Lower leg skin (tissue), 4 donors: ENCODE data around the gene FOSL1. TPM values are rescaled to one million over a fixed set of nuclear protein-coding genes. Genes with fewer than 3 reads are reported as not detected.

Experiments
- DNase-seq, 2 donors: peaks; one replicate each; pipeline ENCODE4 v3.0.0-alpha.2; 2019; ENCODE audit warnings: low spot score in 2 of 2
- H3K4me3 ChIP-seq: fragments of 200-600 bp; sonication (generic); 2 replicates; pipeline ENCODE4 v1.5.1; 2017; ENCODE audit warnings: mild to moderate bottlenecking, low read depth; ENCODE audit not compliant: poor library complexity, severe bottlenecking
- POLR2A ChIP-seq, 2 donors: fragments of 450-650 bp; IDR thresholded peaks; one replicate each; pipeline ENCODE4 v1.6.1; 2016 to 2017; ENCODE audit warnings: antibody characterized with exemption in 2 of 2, mild to moderate bottlenecking in 1 of 2, moderate library complexity in 1 of 2
- WGBS, 2 donors: methylation state at CpG; one replicate each; pipeline ENCODE4 v1.1.5; 2018; 5-methylcytosine and 5-hydroxymethylcytosine counted together
- intact Hi-C: fragments of 100-400 bp; cut with DNase I; formaldehyde crosslinking; loops from one replicate; pipeline ENCODE4 v1.15.0; 2023; ENCODE audit warnings: low total_unique reads
- total RNA-seq, 4 donors: library from RNA; depleted of rRNA; stranded (reverse); fragments of >200 nt; gene quantifications; one replicate each; pipeline ENCODE4 v1.1.0, GENCODE V29; 2016
- TF ChIP-seq, protein P1 (sequence below), 3 donors: fragments of 450-650 bp; IDR thresholded peaks; one replicate each; pipeline ENCODE4 v1.5.1; 2016; ENCODE audit warnings: antibody characterized with exemption in 3 of 3, mild to moderate bottlenecking in 3 of 3, moderate library complexity in 2 of 3

The FOSL1 gene
- total RNA-seq, 4 donors from 2014 or later = 2.4 to 7.5 (median 5.3) TPM

DNA sequence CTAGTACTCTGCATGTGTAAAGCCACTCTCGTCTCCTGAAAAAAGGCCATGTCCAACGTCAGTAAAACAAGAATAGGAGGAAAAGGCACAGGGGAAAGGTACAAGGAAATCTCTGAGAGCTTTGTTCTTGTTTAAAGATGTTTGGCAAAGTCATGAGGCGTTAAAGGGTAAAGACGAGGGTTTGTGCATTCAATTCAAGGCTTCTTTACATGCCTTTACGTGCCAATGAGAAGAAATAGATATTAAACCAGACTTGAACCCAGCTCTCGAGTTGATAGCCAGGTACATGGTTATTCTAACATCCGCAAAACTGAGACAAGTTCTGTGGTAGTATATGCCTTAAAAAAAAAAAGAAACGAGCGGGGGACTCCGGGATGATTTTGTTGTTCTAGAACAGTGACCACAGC, 41.5 kb downstream of the FOSL1 start:
- DNase-seq = no peak
- intact Hi-C loops = no loop called here
- H3K4me3 ChIP-seq = no peak overlapping the region
- TF ChIP-seq, protein P1, sequence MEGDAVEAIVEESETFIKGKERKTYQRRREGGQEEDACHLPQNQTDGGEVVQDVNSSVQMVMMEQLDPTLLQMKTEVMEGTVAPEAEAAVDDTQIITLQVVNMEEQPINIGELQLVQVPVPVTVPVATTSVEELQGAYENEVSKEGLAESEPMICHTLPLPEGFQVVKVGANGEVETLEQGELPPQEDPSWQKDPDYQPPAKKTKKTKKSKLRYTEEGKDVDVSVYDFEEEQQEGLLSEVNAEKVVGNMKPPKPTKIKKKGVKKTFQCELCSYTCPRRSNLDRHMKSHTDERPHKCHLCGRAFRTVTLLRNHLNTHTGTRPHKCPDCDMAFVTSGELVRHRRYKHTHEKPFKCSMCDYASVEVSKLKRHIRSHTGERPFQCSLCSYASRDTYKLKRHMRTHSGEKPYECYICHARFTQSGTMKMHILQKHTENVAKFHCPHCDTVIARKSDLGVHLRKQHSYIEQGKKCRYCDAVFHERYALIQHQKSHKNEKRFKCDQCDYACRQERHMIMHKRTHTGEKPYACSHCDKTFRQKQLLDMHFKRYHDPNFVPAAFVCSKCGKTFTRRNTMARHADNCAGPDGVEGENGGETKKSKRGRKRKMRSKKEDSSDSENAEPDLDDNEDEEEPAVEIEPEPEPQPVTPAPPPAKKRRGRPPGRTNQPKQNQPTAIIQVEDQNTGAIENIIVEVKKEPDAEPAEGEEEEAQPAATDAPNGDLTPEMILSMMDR (IDR thresholded peaks at IDR 0.05) = no peak
- TF ChIP-seq POLR2A (IDR thresholded peaks at IDR 0.05) = no peak
- WGBS, 2 donors = 0 to 1% methylated on average over 10 of the region's 10 CpGs

DNA sequence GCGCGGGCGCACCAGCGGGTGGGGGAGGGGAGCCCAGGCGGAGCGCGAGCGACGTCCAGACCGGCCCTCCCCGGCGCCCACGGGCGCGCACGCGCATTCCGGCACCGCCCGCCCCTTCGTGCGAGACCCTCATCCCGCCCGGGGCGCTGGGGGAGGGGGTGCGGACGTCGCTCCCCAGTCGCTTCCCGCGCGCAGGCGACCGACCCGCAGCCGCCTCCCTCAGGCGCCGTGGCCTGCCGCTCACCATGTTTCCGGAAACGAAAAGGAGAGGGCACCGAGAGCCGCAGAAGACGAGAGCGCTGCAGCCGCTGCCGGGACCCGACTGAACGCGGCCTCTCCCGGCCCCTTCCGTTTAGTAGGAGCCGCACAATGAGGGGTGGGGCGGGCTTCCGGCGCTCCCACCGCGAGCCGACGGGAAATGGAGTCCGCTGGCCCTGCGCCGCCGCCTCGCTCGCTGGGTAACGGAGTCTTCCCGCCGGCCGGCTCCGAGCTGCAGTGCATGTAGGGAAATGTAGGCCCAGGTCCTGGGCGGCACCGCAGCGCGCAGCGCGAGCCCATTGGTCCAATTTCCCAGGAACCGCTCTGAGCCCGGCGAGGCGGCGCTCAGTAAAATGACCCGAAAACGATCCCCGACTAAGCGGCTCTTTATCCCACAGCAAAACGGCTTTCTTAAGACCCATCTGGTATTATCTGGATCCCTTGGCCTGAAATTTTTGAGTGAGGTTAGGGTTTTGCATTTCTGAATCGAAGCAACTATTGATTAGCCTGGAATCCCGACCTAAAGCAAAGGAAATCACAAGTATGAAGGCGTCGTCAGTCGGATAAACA, 42.1 kb downstream of the FOSL1 start, which contains the start of gene CFL1:
CFL1 (minus strand) TSS at position 328 of the 828 bp plus-strand sequence; CDS start at position 247, 81 bp downstream.
- 0% methylated on average over 48 to 50 of the region's 92 CpGs for WGBS, 2 donors
- TF ChIP-seq, protein P1 (IDR thresholded peaks at IDR 0.05) = no peak
- peak in 1 of 2 donors; percentile 76 for TF ChIP-seq POLR2A (IDR thresholded peaks at IDR 0.05)
- peak within 1 kb of the TSS; percentile 94 for H3K4me3 ChIP-seq
- intact Hi-C loops = no loop called here
- peak; percentile 97 to 100 for DNase-seq

DNA sequence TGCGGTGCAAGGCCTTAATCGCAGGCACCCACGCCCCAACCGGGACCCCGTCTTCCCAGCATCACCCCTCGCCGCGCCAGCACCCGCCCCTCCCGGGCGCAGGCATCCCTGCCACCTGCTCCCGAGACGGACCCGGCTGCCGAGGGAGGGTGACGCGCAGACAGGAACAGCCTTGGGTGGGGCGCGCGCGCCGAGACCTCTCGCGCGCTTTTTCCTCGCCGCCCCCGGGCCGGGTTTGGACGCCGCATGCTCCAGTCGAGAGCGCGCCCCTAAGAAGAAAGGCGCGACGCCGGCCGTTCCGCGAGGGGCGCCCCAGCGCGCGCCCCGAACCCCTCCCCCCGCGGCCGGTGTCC, 42.7 kb downstream of the FOSL1 start:
- peak overlapping the region; percentile 94 for H3K4me3 ChIP-seq
- no peak for TF ChIP-seq POLR2A (IDR thresholded peaks at IDR 0.05)
- TF ChIP-seq, protein P1 (IDR thresholded peaks at IDR 0.05) = no peak
- peak in 1 of 2 donors; percentile 93 for DNase-seq
- WGBS, 2 donors = 0 to 1% methylated on average over 13 to 32 of the region's 49 CpGs
- intact Hi-C loops = no loop called here

DNA sequence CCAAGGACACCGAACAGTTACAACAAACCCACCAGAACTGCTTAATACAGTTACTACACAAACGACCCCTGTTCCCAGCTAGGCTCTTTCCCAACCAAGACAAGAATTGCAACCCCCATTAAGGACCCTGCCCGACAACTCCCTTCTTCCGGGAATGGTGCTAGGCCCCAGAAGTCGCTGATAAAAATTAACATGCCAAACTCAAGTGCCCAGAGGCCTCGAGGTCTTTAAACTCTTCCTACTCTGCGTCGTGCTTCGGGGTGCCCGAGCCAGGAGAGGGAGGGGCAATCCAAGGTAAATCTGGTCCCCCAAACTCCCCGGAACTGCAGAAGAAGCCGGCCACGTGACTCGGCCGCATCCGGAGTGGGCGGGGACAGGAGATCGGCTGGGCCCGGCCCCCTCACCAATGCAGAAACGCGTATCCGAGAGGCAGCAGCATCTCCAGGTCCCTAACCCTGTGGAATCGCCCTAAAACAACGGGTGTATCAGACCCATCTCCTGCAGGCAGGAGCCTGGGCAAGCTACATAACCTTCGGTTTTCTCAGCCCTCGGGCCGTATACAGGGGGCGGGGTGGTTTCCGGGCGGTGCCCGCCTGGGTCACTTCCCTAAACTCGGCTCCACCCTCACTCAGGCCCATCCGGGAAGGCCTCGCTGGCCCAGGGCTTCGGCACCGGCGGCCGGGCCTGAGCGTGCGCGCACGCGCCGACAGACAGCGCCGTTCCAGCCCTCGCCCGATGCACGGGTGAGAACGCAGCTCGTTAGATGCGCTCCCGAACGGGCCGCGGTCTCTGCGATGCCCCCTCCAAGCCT, 43.3 kb downstream of the FOSL1 start:
- 3% methylated on average over 19 to 32 of the region's 57 CpGs for WGBS, 2 donors
- TF ChIP-seq, protein P1 (IDR thresholded peaks at IDR 0.05) = no peak
- TF ChIP-seq POLR2A (IDR thresholded peaks at IDR 0.05) = no peak
- intact Hi-C loops = no loop called here
- peak; percentile 83 to 97 for DNase-seq
- peak overlapping the region; percentile 94 for H3K4me3 ChIP-seq

DNA sequence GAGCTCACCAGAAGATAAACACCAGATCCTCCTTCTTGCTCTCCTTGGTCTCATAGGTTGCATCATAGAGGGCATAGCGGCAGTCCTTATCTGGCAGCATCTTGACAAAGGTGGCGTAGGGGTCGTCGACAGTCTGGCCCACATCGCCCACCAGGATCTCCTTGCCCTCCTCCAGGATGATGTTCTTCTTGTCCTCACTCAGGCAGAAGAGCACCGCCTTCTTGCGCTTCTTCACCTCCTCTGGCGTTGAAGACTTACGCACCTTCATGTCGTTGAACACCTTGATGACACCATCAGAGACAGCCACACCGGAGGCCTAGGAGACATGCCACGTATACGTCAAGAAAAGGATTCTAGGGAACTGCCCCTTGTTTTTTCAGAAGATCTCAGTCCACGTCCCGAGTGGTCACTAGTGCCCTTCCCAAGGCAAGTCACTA, 44.2 kb downstream of the FOSL1 start:
- 78 to 84% methylated on average over 15 of the region's 15 CpGs for WGBS, 2 donors
- intact Hi-C loops = no loop called here
- DNase-seq = no peak
- no peak overlapping the region for H3K4me3 ChIP-seq
- TF ChIP-seq, protein P1 (IDR thresholded peaks at IDR 0.05) = no peak
- TF ChIP-seq POLR2A (IDR thresholded peaks at IDR 0.05) = no peak
